GM19324 (cell line): ENCODE results near the gene SNX33.
"Not testable (repeated sequence)": the region's sequence is repeated elsewhere in the genome, so short reads cannot be mapped to it uniquely, and the experiment has no call there.

Experiments
- ATAC-seq: cut with Tn5 transposase; IDR thresholded peaks from one replicate; pipeline ENCODE4 v1.9.1; 2021; ENCODE audit warnings: mild to moderate bottlenecking, moderate library complexity; ENCODE audit not compliant: unreplicated experiment, low FRiP score

Gene SNX33

GRCh38 chr15:75696854-75697259 is 49.1 kb downstream of the SNX33 start:
- no peak for ATAC-seq

DNA sequence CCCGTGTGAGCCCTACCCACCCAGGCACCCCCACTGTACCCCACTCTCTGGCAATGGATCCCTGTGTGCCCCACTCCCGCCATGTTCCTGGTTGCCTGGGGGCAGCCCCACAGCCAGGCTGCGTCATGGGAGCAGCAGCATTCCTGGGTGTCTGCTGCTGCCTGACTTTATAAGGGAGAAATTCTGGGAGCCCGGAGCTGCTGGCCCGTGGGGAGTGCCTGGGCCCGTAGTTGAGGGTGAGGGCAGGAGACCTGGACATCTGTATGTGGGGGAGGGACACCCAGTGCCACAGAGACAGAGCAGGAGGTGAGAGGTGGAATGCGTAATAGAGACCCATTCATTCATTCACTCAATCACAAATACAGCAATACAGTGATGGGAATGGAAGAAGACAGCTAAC is 49.8 kb downstream of the SNX33 start:
- no peak for ATAC-seq

- not testable (repeated sequence) for ATAC-seq
Observed at GRCh38 chr15:75697974-75698747, 50.4 kb downstream of the SNX33 start.

DNA sequence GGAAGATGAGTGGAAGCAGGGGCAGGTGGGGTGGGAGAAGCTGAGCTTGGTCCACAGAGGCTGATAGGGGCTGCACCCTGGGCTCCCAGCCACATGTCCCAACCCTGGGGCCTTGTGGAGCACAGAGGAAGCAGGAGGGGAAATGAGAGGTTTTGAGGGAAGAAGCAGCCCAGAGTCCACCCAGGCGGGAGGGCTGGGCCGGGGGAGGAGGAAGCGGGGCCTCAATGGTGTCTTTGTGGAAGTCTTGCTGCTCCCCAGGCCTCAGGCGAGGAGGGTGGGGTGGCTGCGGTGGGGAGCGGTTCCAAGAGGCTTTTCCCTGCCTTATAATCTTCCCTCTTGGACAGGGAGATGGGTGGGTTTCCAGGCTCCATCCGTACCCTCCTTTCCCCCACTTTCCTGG is 51.8 kb downstream of the SNX33 start:
- not testable (repeated sequence) for ATAC-seq

DNA sequence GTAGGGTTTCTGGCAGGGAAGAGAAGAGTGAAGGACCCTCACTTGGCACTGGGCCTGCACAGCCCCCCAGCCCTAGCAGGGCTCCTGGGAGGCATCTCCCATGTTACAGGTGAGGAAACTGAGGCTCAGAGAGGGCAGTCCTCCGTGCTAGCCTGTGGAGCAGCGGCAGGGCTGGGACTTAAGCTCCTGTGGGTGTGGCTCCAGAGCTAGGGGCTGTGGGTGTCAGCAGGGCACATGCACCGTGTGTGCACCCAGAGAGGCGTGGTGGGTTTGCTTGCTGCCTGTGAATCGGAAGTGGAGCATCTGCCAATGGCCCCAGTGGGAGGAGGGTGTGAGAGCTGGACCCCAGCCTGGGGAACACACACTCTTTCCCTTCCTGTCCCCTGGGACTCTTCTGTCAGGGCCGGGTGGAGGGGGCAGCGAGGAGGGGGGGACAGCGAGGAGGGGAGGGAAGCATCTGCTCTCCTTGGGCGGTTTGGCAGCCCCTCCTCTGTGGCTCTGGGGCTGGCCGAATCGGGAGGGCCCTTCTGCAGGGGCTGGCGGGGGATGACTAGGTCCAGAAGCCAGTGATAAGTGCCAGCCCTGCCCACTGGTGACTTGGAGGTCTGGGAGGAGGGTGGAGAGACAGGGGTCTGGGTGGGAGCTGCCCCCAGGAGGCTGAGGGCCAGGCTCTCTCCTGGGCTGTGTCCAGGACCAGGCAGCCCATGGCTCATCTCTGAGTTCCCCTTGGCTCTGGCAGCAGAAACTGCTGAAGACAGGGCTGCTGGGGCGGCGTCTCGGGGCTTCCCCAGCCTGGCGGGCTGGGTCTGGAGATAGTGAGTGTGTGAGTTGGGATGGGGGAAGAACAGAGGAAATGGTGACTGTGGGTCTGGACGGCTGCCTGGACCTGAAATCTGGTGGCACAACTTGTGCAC is 52.5 kb downstream of the SNX33 start:
- not testable (repeated sequence) for ATAC-seq

GRCh38 chr15:75701071-75702003 is 53.6 kb downstream of the SNX33 start:
- ATAC-seq = not testable (repeated sequence)

DNA sequence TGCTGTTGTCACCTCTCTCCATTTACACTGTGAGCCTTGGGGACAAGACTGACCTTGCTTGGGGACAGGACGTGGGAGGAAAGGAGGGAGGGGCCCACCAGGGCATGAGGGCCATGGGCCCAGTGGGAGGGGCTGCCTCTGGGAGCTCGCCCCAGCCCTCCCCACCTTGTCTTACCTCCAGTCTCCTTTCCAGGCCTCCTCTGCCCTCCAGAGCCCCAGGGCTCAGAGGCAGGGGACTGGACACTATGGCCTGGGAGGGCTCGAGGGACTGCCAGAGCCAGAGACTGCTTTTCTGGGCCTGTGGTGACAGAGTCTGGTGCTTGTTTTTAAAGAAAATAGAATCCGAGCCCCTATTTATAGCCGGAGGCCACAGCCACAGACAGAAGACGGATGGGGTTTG is 54.7 kb downstream of the SNX33 start:
- no peak for ATAC-seq

DNA sequence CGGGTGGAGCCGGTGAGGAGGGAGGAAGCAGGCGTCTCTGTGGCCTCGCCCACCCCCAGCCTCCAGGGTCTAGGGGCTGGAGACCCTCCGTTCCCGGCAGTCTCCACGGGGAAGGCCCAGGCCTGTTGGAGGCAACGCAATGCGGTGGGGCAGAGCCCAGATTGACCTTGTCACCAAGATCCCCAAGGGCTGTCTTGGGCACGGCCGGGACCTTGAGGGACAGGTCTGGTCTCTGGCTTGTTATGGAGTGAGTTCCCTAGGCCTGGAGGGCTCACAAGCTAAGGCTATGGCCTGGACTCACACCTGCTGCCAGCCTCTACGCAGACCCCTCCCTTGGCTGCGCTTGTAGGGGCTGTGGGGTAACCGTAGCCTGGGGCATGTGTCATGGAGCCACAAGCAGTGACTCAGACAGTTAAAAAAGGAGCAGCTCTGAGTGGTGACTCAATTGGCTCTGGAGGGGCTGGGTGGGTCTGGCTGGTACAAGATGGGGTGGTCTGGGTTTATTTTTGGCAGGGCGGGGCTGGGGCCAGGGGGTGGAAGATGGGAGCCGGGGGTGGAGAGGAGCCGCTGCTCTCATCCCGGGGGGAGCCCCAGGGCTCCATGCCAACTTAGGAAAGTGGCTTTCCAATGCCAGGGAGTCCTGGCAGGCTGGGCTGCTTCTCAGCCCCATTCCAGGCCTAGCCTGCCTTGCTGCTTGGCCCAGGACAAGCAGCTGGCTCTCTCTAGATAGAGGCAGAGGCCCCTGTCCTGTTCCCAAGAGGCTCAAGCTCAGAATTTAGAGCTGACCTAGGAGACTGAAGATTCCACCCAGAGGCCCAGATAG is 55.9 kb downstream of the SNX33 start:
- not testable (repeated sequence) for ATAC-seq

- ATAC-seq = no peak
Observed at GRCh38 chr15:75704263-75704615, 56.5 kb downstream of the SNX33 start.

GRCh38 chr15:75704618-75705017 is 56.9 kb downstream of the SNX33 start:
- no peak for ATAC-seq

- not testable (repeated sequence) for ATAC-seq
Observed at GRCh38 chr15:75705375-75705774, 57.7 kb downstream of the SNX33 start.

DNA sequence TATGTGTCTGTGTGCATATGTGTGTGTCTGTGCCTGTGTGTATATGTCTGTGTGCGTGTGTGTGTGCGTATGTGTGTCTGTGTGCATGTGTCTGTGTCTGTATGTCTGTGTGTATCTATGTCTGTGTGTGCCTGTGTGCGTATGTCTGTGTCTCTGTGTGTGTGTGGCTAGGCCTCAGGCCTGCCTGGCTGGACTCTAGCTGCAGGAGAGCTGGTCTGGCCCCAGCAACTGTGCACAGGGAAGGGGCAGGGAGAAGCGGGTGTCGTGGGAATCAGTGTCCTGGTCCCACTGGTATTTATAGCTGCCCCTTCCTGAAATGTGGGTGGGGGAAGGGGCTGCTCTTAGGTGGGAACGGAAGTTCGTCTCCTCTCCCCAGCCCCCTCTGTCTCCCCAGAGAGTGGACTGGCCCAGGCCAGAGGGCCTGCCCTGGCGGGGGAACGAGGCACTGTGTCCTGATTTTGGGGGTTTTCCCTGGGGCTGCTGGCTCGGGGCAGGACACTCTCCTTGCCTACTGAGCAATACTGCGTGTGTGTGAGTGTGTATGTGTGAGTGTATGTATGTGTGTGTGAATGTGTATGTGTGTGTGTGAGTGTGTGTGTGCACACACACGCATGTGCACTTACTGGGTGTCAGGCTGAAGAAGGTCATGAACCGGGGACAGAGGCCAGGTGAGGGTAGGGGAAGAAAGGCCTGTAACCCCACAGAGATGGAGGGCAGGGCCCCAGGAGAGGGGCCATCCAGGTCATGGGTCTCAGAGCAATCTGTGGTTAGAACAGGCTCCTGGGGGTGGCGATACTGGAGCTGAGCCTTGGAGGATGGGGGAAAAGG is 58.4 kb downstream of the SNX33 start:
- ATAC-seq = no peak

DNA sequence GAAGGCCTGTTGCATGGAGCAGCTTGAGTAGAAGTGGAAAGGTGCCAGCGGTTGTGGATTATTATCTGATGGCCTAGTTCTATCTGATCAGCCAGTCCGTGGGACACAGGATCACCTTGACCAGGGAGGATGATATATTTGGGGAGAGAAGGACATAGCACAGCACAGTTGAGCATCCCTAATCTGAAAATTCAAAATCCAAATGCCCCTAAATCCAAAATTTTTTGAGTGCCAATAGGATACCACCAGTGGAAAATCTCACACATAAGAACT is 58.9 kb downstream of the SNX33 start:
- no peak for ATAC-seq

DNA sequence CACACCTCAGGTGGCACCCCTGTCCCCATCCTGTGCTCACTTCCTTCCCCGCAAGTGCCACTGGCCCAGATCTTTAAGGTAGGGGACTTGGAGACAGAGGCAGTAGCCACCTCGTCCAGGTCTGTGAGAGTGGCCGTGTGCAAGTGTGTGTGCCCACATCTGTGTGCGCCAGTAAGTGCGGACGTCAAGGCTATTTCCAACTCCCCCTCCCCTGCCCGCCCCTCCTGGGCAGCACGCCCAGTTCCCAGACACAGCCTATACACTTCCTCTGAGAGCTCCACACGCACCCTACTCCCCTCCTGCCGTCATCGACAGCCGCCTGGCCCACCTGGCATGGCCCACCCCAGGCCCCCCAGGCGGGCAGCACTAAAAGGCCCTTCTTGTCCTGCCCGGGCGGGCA is 61.7 kb downstream of the SNX33 start:
- ATAC-seq = not testable (repeated sequence)

- not testable (repeated sequence) for ATAC-seq
Observed at GRCh38 chr15:75710874-75711273, 63.2 kb downstream of the SNX33 start.

- ATAC-seq = not testable (repeated sequence)
Observed at GRCh38 chr15:75711495-75711894, 63.8 kb downstream of the SNX33 start.
